ENCODE data around the gene JARID2.

Gene JARID2

GRCh38 chr6:15550546-15551123 is 304.8 kb downstream of the JARID2 start:
- no peak overlapping the region for H3K27ac ChIP-seq
- H3K36me3 ChIP-seq = no peaks in the 10 kb centered on the region
- H3K4me3 ChIP-seq = no peak overlapping the region
- no peaks in the 10 kb centered on the region for H3K27me3 ChIP-seq
- no peak for DNase-seq
- H3K9me3 ChIP-seq = no peaks in the 10 kb centered on the region
- TF ChIP-seq CTCF (IDR thresholded peaks at IDR 0.05) = no peak
- intact Hi-C loops (cut with DNase I; ENCODE audit: low total_unique reads) = no loop called here
- H3K4me1 ChIP-seq = peaks cover 0 to 14% (median 7%) of the 10 kb centered on the region in 4 donors

- Histone ChIP-seq H3K9me3 (no peaks in the 10 kb centered on the region), H3K4me1 (peaks cover 0 to 14% (median 7%) of the 10 kb centered on the region in 4 donors)
- no peak for TF ChIP-seq CTCF (IDR thresholded peaks at IDR 0.05)
These were observed 305.4 kb downstream of the JARID2 start for GRCh38 chr6:15551262-15551661.

GRCh38 chr6:15551798-15552197 is 305.9 kb downstream of the JARID2 start:
- Histone ChIP-seq H3K4me3 (no peak overlapping the region), H3K27me3 (no peaks in the 10 kb centered on the region), H3K27ac (no peak overlapping the region), H3K36me3 (no peaks in the 10 kb centered on the region), H3K4me1 (peaks cover 0 to 14% (median 7%) of the 10 kb centered on the region in 4 donors), H3K9me3 (no peaks in the 10 kb centered on the region)
- no peak for TF ChIP-seq CTCF (IDR thresholded peaks at IDR 0.05)
- no peak for DNase-seq
- intact Hi-C loops (cut with DNase I; ENCODE audit: low total_unique reads) = no loop called here

More at GRCh38 chr6:15551262-15551661, 305.4 kb downstream of the JARID2 start:
- H3K27me3 ChIP-seq = no peaks in the 10 kb centered on the region
- no peak overlapping the region for H3K27ac ChIP-seq
- intact Hi-C loops (cut with DNase I; ENCODE audit: low total_unique reads) = no loop called here
- DNase-seq = no peak
- H3K4me3 ChIP-seq = no peak overlapping the region
- H3K36me3 ChIP-seq = no peaks in the 10 kb centered on the region

GRCh38 chr6:15553031-15553430 is 307.2 kb downstream of the JARID2 start:
- no peak for DNase-seq
- no peaks in the 10 kb centered on the region for H3K27me3 ChIP-seq
- no peak for TF ChIP-seq CTCF (IDR thresholded peaks at IDR 0.05)
- H3K4me1 ChIP-seq = peaks cover 0 to 14% (median 7%) of the 10 kb centered on the region in 4 donors
- H3K4me3 ChIP-seq = no peak overlapping the region
- intact Hi-C loops (cut with DNase I; ENCODE audit: low total_unique reads) = no loop called here
- H3K9me3 ChIP-seq = no peaks in the 10 kb centered on the region
- no peak overlapping the region for H3K27ac ChIP-seq
- no peaks in the 10 kb centered on the region for H3K36me3 ChIP-seq

GRCh38 chr6:15553736-15554294 is 307.9 kb downstream of the JARID2 start:
- H3K4me1 ChIP-seq = peaks cover 0 to 14% (median 7%) of the 10 kb centered on the region in 4 donors
- no peaks in the 10 kb centered on the region for H3K9me3 ChIP-seq
- intact Hi-C loops (cut with DNase I; ENCODE audit: low total_unique reads) = no loop called here
- no peaks in the 10 kb centered on the region for H3K27me3 ChIP-seq
- H3K4me3 ChIP-seq = no peak overlapping the region
- TF ChIP-seq CTCF (IDR thresholded peaks at IDR 0.05) = no peak
- no peak overlapping the region for H3K27ac ChIP-seq
- no peak for DNase-seq
- no peaks in the 10 kb centered on the region for H3K36me3 ChIP-seq

All from tibial artery (tissue), 4 donors.